ENCODE results near the gene CDH18.
A peak's percentile ranks its signal among the peaks of the same experiment; 100 is the strongest.
"Not testable (repeated sequence)": the region's sequence is repeated elsewhere in the genome, so short reads cannot be mapped to it uniquely, and the experiment has no call there.

Gene CDH18

DNA sequence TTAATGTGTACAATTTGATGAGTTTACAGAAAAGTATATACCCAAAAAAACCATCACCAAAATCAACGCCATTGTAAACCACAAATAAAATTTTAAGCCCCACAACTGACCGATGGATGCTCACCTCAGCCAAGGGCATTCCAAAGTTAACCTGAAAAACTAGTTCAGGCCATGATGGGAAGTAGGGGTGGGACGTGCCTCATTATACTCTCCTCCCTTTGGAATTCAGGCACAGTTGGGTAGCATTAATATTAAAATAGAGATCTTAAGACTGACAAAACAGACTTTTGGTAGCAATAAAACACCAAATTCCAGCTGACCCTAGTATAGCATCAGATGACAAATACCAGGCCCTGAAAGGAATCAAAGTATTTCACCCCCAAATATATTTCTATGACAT is 129.0 kb downstream of the CDH18 start:
- DNase-seq (ENCODE audit: low read depth) = no peak

- peak; percentile 10 for DNase-seq (ENCODE audit: low read depth)
These were observed 132.1 kb downstream of the CDH18 start for GRCh38 chr5:19855931-19856330.

DNA sequence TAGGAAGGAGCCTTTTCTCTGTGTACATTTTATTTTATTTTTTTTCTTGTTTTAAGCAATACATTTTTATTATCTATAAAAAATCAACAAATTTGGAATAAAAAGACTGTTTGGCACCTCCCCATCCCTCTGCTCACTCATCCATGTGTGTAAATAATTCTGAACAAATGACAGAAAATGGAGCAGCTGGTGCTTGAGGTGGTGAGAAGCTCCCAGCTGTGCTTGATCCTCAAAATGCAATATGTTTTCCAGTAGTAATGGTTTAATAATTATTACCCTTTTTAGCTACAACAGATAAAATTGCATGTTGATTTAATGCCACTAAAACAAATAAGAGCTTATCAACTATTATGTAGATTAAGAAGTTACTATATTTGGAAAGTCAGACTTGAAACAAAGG is 132.5 kb downstream of the CDH18 start:
- no peak for DNase-seq (ENCODE audit: low read depth)

GRCh38 chr5:19855031-19855430 is 133.0 kb downstream of the CDH18 start:
- DNase-seq (ENCODE audit: low read depth) = peak; percentile 80

GRCh38 chr5:19853616-19854240 is 134.3 kb downstream of the CDH18 start:
- DNase-seq (ENCODE audit: low read depth) = peak; percentile 79

GRCh38 chr5:19837536-19838174 is 150.3 kb downstream of the CDH18 start:
- DNase-seq (ENCODE audit: low read depth) = peak; percentile 56

DNA sequence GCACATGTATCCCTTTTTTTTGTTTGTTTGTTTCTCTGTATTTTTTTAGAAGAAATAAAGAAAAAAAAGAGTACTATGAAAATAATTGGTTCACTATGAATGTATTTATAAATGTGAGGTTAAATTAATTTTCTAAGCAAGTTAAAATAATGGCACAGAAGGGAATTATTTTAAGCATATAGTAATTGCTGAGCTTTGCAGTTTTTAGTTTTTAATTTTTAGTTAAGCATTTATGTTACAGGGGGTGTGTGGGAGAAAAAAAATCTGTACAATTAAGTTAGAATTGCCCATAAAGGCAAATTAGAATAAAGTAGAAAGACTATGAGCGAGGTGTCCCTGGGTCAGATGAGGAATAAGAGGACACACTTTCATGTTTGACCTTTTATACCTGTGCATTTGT is 152.6 kb downstream of the CDH18 start:
- DNase-seq (ENCODE audit: low read depth) = no peak

DNA sequence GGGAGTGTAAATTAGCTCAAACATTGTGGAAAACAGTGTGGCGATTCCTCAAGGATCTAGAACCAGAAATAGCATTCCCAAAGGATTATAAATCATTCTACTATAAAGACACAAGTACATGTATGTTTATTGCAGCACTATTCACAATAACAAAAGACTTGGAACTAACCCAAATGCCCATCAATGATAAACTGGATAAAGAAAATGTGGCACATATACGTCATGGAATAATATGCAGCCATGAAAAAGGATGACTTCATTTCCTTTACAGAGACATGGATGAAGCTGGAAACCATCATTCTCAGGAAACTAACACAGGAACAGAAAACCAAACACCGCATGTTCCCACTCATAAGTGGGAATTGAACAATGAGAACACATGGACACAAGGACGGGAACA is 175.3 kb downstream of the CDH18 start:
- not testable (repeated sequence) for DNase-seq (ENCODE audit: low read depth)

GRCh38 chr5:19806756-19807155 is 181.2 kb downstream of the CDH18 start:
- DNase-seq (ENCODE audit: low read depth) = no peak

- DNase-seq (ENCODE audit: low read depth) = no peak
These were observed 185.3 kb downstream of the CDH18 start for GRCh38 chr5:19802686-19803085.

DNA sequence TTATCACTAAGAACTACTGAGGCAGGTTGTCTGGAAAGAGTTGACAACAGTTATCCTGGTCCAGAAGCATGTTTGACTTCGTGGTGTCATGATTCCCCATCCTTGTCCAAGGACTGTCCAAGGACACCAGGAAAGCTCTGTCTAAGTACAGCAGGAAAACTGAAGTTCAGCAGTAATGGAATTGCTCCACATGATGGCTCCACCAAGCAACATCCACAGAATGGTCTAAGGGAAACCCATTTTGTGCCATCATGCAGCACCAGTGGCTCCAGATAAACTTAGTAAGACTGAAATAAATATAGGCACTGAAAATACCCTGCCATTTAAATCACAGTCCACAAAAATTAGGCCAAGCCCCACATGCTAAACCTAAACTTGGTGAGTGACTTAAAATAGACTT is 192.8 kb downstream of the CDH18 start:
- peak; percentile 56 for DNase-seq (ENCODE audit: low read depth)

- DNase-seq (ENCODE audit: low read depth) = no peak
These were observed 197.1 kb downstream of the CDH18 start for GRCh38 chr5:19790829-19791466.

DNA sequence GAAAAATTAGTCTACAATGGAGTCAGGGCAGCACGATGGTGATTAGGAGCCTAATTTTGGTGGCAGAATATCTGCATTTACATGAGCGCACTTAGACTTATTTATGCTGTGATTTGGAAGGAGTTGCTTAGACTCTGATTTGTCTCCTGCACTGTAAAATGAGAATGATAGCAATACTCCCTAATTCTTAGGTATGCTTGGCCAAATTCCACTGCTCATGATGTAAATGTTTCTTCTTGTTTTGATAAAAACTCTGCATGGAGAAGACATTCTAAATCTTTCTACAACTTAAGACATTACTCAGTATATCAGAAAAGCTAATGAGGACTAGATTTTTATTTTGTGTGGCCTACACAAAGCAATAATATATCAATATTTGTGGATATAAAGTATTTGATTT is 205.4 kb downstream of the CDH18 start:
- no peak for DNase-seq (ENCODE audit: low read depth)

GRCh38 chr5:19777363-19777762 is 210.6 kb downstream of the CDH18 start:
- no peak for DNase-seq (ENCODE audit: low read depth)

- not testable (repeated sequence) for DNase-seq (ENCODE audit: low read depth)
These were observed 211.1 kb downstream of the CDH18 start for GRCh38 chr5:19776886-19777285.

- peak; percentile 15 for DNase-seq (ENCODE audit: low read depth)
These were observed 216.7 kb downstream of the CDH18 start for GRCh38 chr5:19771174-19771835.

DNA sequence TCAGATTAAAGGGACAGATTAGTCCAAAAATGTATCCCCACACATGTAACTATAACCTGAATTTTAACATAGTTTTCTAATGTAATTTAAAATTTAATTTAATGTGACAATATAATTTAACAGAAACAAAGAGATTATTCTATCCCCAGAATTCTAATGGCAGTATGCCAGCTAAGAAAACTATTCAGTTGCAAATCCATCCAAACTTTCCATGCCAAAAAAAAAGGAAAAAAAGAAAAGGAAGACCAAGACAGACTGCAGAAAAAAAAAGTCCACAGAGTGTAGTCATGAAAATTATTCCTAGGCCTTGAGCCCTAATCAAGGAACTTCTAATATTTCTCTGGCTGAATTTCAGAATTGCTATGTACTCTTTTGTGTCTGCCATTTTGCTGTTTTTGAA is 217.6 kb downstream of the CDH18 start:
- DNase-seq (ENCODE audit: low read depth) = no peak

- no peak for DNase-seq (ENCODE audit: low read depth)
These were observed 220.0 kb downstream of the CDH18 start for GRCh38 chr5:19767987-19768386.

DNA sequence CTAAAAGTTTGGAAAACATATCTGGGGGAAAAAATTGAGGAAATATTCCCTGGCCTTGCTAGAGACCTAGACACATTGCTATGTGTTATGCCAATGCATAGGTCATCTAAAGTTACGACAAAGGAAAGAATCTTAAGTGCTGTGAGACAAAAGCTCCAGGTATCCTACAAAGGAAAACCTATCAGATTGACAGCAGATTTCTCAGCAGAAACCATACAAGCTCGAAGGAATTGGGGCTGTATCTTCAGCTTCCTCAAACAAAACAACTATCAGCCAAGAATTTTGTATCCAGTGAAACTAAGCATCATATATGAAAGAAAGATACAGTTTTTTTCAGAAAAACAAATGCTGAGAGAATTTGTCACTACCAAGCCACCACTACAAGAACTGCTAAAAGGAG is 234.4 kb downstream of the CDH18 start:
- DNase-seq (ENCODE audit: low read depth) = no peak

- no peak for DNase-seq (ENCODE audit: low read depth)
These were observed 236.7 kb downstream of the CDH18 start for GRCh38 chr5:19751326-19751725.

DNA sequence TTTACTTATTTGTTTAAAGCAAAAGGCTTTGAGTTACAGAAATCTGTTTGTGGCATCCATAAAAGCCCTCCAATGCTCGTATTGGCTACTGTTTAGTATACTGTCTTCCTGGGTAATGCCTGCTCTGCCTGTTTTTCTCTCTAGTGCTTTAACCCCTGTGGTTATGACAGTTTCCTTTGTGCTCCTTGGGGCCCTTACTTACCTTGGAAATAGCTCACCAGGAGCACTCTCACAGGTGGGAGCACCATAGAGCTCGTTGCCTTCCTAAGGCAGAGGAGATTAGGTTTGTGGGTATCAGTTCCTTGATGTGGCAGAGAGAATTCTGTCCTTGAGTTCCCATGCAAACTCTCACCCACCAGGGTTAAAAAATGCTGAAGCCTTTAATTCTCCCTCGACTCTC is 242.8 kb downstream of the CDH18 start:
- DNase-seq (ENCODE audit: low read depth) = no peak

DNA sequence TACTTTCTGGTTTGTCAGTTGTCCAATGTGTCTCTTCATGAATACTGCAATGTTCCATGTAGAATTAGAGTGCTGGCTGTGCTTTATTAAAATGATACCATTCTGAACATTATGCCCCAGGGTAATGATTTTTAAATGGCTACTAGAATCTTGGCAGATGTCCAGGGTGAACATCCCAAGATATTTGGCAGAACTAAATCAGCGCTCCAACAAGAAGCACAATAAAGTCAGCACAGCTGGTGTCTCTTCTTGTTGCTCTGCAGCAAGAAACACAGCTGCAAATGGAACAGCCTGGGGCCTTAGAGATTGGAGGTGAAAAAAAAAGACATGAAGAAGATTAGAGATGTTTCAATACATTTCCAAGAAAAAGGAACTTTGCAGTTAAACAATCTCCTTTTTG is 248.3 kb downstream of the CDH18 start:
- no peak for DNase-seq (ENCODE audit: low read depth)

GRCh38 chr5:19734776-19735175 is 253.2 kb downstream of the CDH18 start:
- no peak for DNase-seq (ENCODE audit: low read depth)
